ENCODE data around the gene WDR1. TPM values are rescaled to one million over a fixed set of nuclear protein-coding genes. Genes with fewer than 3 reads are reported as not detected.

Gene WDR1
- total and polyA plus RNA-seq, 2 of the 13 experiments (the other 11 are each of a cell fraction or from before 2014, with no cell fraction given), result 106 to 198 TPM

DNA sequence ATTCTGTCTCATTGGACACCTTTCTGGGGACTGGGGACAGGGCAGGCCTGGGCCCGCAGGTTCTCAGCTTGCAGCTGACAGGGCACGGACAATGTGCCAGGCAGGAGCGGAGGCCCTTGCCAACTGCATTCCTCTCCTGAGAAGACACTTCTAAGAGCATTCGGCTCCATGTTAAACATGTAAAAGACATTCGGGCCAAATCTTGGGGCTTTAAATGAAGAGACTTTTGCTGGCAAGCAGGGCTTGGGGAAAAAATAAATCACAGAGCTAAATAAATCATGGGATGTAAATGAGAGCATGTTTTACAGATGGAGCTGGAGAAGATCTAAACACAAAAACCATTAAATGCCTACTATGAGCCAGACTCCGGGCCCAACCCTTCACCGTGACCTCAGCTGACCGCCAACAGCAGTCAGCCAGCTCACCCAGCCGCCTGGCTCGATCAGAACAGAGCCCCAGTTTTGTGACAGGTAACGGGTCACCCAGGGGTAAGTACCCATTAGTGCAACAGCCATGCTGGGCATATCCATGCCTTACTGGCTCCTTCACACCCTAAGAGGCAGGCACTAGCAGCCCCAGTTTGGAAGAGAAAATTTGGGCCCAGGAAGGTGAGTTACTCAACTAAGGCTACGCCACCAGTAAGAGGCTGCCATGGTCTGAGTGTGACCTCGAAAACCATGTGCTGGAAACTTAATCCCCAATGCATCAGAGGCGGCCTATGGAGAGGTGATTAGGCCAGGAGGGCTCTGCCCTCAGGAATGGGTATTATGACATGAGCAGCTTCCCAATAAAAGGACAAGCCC, 14.7 kb downstream of the WDR1 start:
- peaks cover 48% of the 10 kb centered on the region for H4K20me1 ChIP-seq (ENCODE audit: insufficient read depth, low read length)
- no peak overlapping the region for H3K4me2 ChIP-seq (ENCODE audit: low read depth, low read length)
- peaks cover 43 to 88% of the 10 kb centered on the region in 2 experiments for H3K36me3 ChIP-seq (replicated peaks in 1 of 2; ENCODE audit: control insufficient read depth in 1 of 2, insufficient read depth in 2 of 2, low read length in 2 of 2)
- H3K9ac ChIP-seq (ENCODE audit: insufficient read depth, low read depth, low read length), result no peak overlapping the region
- FAIRE-seq (no peak), ATAC-seq (no peak), DNase-seq (ENCODE audit: low spot score) (no peak)
- in situ Hi-C loops (cut with HindIII; ENCODE audit: extremely low pct_ligation_motif_present, low pct_unique_long_range_greater_than_20kb) (no loop called here), intact Hi-C loops (cut with micrococcal nuclease; ENCODE audit: unreplicated experiment) (no loop called here)
- 100% methylated on average over 11 of the region's 14 CpGs for WGBS (ENCODE audit: low lambda C conversion rate)
- TF ChIP-seq ZNF737 (CRISPR knock-in tag; IDR thresholded peaks at IDR 0.05; ENCODE audit: borderline replicate concordance) (no peak), CBX2 (IDR thresholded peaks at IDR 0.05; ENCODE audit: low read depth, low read length) (no peak), CBX2 (CRISPR knock-in tag; IDR thresholded peaks at IDR 0.05; ENCODE audit: low read depth) (no peak), ZNF790 (CRISPR knock-in tag; IDR thresholded peaks at IDR 0.05; ENCODE audit: borderline replicate concordance) (no peak), ZNF18 (CRISPR knock-in tag; IDR thresholded peaks at IDR 0.05; ENCODE audit: insufficient replicate concordance) (no peak), ZNF782 (CRISPR knock-in tag; IDR thresholded peaks at IDR 0.05; ENCODE audit: borderline replicate concordance) (no peak)
- TF ChIP-seq, protein P1, sequence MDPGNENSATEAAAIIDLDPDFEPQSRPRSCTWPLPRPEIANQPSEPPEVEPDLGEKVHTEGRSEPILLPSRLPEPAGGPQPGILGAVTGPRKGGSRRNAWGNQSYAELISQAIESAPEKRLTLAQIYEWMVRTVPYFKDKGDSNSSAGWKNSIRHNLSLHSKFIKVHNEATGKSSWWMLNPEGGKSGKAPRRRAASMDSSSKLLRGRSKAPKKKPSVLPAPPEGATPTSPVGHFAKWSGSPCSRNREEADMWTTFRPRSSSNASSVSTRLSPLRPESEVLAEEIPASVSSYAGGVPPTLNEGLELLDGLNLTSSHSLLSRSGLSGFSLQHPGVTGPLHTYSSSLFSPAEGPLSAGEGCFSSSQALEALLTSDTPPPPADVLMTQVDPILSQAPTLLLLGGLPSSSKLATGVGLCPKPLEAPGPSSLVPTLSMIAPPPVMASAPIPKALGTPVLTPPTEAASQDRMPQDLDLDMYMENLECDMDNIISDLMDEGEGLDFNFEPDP (CRISPR knock-in tag; conservative IDR thresholded peaks at IDR 0.05), result no peak
- peaks cover 48% of the 10 kb centered on the region for H3K79me2 ChIP-seq (ENCODE audit: insufficient read depth, low read length)
- no peak overlapping the region for H3K27ac ChIP-seq (ENCODE audit: extremely low read length, insufficient read depth, low read length)
- BruUV-seq (replicated peaks), result no TSS peak
- H3K27me3 ChIP-seq (ENCODE audit: control insufficient read depth in 1 of 2, insufficient read depth in 2 of 2, low read length in 2 of 2), result no peaks in the 10 kb centered on the region; a peak in 1 of 5 replicates
- H2AFZ ChIP-seq (ENCODE audit: low read length), result no peak overlapping the region
- H3K4me3 ChIP-seq (replicated peaks in 1 of 3; ENCODE audit: insufficient read depth in 1 of 3, low read depth in 2 of 3, low read length in 3 of 3), result no peak overlapping the region
- H3K4me1 ChIP-seq (ENCODE audit: insufficient read depth, low read length), result peaks cover 22% of the 10 kb centered on the region
- H3K9me3 ChIP-seq (ENCODE audit: low read length), result no peaks in the 10 kb centered on the region
- ChIA-PET CTCF (ENCODE audit: low intra/inter-chr PET ratio, low total read pairs) (no interaction called here), POLR2A (no interaction called here)
